Testis (tissue), 2 donors: ENCODE results near the gene PNKP.

ENCODE experiments used
- CTCF ChIP-seq, 3 experiments: fragments of 450-650 bp in 2 of 3; fragments of 200-600 bp in 1 of 3; sonication (generic) in 1 of 3; IDR thresholded peaks; one replicate each; pipeline ENCODE4 v1.5.1; 2016 to 2019; ENCODE audit warnings: antibody characterized with exemption in 3 of 3, mild to moderate bottlenecking in 2 of 3, moderate library complexity in 1 of 3
- POLR2A ChIP-seq: fragments of 450-650 bp; IDR thresholded peaks from one replicate; pipeline ENCODE4 v1.6.1; 2017; ENCODE audit warnings: antibody characterized with exemption, mild to moderate bottlenecking, moderate library complexity

- TF ChIP-seq CTCF (IDR thresholded peaks at IDR 0.05) (no peak), POLR2A (no peak)
Measured at GRCh38 chr19:49854378-49855263, 12.8 kb downstream of the PNKP start.
